Measurements from ENCODE around the gene FBF1.

DNA sequence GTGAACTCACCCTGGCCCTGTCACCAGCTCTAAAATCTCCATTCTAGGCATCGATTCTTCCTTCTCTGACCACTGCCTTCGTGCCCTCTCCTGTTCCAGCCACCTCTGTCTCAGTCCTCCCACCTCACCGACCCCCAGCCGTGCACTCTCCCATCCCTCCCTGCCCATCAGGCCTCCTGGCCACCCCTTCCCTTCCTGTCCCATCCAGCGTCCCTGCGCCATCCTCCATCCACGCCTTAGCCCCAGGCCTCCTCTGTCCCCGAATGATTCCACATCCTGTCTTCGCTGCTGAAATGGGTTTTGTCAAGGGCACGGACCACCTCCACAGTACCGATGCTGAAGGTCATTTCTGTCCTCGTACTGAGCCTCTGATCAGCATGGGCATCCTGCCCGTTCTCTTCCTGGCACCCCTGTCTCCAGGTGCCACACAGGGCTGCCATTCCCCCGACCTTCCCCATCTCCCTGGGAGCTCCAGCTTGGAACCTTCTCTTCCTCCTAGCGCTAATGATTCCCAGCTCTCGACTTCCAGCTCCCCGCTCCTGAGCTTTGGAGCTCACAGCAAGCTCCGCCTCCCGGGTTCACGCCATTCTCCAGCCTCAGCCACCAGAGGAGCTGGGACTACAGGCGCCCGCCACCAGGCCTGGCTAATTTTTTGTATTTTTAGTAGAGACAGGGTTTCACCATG lies 46.7 kb downstream of the FBF1 start:
- TF ChIP-seq, protein P1, sequence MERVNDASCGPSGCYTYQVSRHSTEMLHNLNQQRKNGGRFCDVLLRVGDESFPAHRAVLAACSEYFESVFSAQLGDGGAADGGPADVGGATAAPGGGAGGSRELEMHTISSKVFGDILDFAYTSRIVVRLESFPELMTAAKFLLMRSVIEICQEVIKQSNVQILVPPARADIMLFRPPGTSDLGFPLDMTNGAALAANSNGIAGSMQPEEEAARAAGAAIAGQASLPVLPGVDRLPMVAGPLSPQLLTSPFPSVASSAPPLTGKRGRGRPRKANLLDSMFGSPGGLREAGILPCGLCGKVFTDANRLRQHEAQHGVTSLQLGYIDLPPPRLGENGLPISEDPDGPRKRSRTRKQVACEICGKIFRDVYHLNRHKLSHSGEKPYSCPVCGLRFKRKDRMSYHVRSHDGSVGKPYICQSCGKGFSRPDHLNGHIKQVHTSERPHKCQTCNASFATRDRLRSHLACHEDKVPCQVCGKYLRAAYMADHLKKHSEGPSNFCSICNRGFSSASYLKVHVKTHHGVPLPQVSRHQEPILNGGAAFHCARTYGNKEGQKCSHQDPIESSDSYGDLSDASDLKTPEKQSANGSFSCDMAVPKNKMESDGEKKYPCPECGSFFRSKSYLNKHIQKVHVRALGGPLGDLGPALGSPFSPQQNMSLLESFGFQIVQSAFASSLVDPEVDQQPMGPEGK (tag by site-specific recombination; IDR thresholded peaks at IDR 0.05): no peak
- TF ChIP-seq CTCF (tag by site-specific recombination; IDR thresholded peaks at IDR 0.05) (no peak), ZNF211 (tag by site-specific recombination; IDR thresholded peaks at IDR 0.05; ENCODE audit: low read depth) (no peak), ZNF843 (tag by site-specific recombination; IDR thresholded peaks at IDR 0.05) (no peak)

Measured in HEK293 (cell line).